ENCODE data around the gene TMEM147. TPM values are rescaled to one million over a fixed set of nuclear protein-coding genes. Genes with fewer than 3 reads are reported as not detected.

The TMEM147 gene
- total and polyA plus RNA-seq, 2 of the 13 experiments (the other 11 are each of a cell fraction or from before 2014, with no cell fraction given), result 141 to 176 TPM

- TF ChIP-seq ZNF672 (CRISPR knock-in tag; IDR thresholded peaks at IDR 0.05), result no peak
- TF ChIP-seq ZNF530 (CRISPR knock-in tag; IDR thresholded peaks at IDR 0.05; ENCODE audit: low read depth), result no peak
- no peak for TF ChIP-seq ZFP36L2 (CRISPR knock-in tag; IDR thresholded peaks at IDR 0.05)
- TF ChIP-seq REPIN1 (CRISPR knock-in tag; IDR thresholded peaks at IDR 0.05; ENCODE audit: borderline replicate concordance, low read depth), result no peak
- TF ChIP-seq STAG1 (CRISPR knock-in tag; IDR thresholded peaks at IDR 0.05), result peak; percentile 76
- no peak for TF ChIP-seq BRD4 (CRISPR knock-in tag; IDR thresholded peaks at IDR 0.05)
- TF ChIP-seq ZFP36L1 (CRISPR knock-in tag; IDR thresholded peaks at IDR 0.05), result no peak
- TF ChIP-seq ZNF563 (CRISPR knock-in tag; IDR thresholded peaks at IDR 0.05), result no peak
- no peak for TF ChIP-seq ZNF780A (CRISPR knock-in tag; IDR thresholded peaks at IDR 0.05)
- peak; percentile 29; the same call in 1 of the 2 replicates for TF ChIP-seq RFXAP (CRISPR knock-in tag; IDR thresholded peaks at IDR 0.05; ENCODE audit: borderline replicate concordance)
- no peak for TF ChIP-seq RFX3 (CRISPR knock-in tag; IDR thresholded peaks at IDR 0.05)
- TF ChIP-seq NKX3-1 (CRISPR knock-in tag; IDR thresholded peaks at IDR 0.05), result no peak
- no peak for TF ChIP-seq KMT2A (CRISPR knock-in tag; IDR thresholded peaks at IDR 0.05)
- no peak for TF ChIP-seq CBFB (CRISPR knock-in tag; IDR thresholded peaks at IDR 0.05)
- no peak for TF ChIP-seq ZNF572 (CRISPR knock-in tag; IDR thresholded peaks at IDR 0.05)
- TF ChIP-seq SPEN (CRISPR knock-in tag; IDR thresholded peaks at IDR 0.05; ENCODE audit: low read depth), result no peak
- no peak for TF ChIP-seq KDM3A (CRISPR knock-in tag; IDR thresholded peaks at IDR 0.05; ENCODE audit: low read depth)
- TF ChIP-seq TFAP4 (IDR thresholded peaks at IDR 0.05; ENCODE audit: borderline replicate concordance, low read depth), result no peak
- no peak for TF ChIP-seq MLX (CRISPR knock-in tag; IDR thresholded peaks at IDR 0.05)
- TF ChIP-seq MAZ (IDR thresholded peaks at IDR 0.05; ENCODE audit: borderline replicate concordance, low read depth, low read length), result no peak
- TF ChIP-seq MAZ (CRISPR knock-in tag; IDR thresholded peaks at IDR 0.05; ENCODE audit: low read depth), result no peak
- no peak for TF ChIP-seq ZNF781 (CRISPR knock-in tag; IDR thresholded peaks at IDR 0.05; ENCODE audit: borderline replicate concordance, not compliant biosample characterization)
- no peak for TF ChIP-seq CSRNP1 (CRISPR knock-in tag; IDR thresholded peaks at IDR 0.05)
- TF ChIP-seq JUNB (CRISPR knock-in tag; IDR thresholded peaks at IDR 0.05; ENCODE audit: borderline replicate concordance), result no peak
- TF ChIP-seq FOXP1 (IDR thresholded peaks at IDR 0.05), result no peak
- TF ChIP-seq FOXP1 (CRISPR knock-in tag; IDR thresholded peaks at IDR 0.05), result no peak
- no peak for TF ChIP-seq PRDM4 (CRISPR knock-in tag; IDR thresholded peaks at IDR 0.05; ENCODE audit: borderline replicate concordance)
- no peak for TF ChIP-seq ZMYM3 (CRISPR knock-in tag; IDR thresholded peaks at IDR 0.05)
- TF ChIP-seq MATR3 (CRISPR knock-in tag; IDR thresholded peaks at IDR 0.05), result no peak
Measured at GRCh38 chr19:35549174-35549788, 3.9 kb downstream of the TMEM147 start (continued).

Data from HepG2 (cell line).